Measurements from ENCODE around the gene CCR5AS.
"Not testable (repeated sequence)": the region's sequence is repeated elsewhere in the genome, so short reads cannot be mapped to it uniquely, and the experiment has no call there.

Gene CCR5AS

GRCh38 chr3:46435081-46435726, 28.3 kb upstream of the CCR5AS start:
- Histone ChIP-seq H4K20me1 (ENCODE audit: insufficient read depth, low read length) (no peaks in the 10 kb centered on the region), H3K4me1 (ENCODE audit: insufficient read depth, low read length) (peaks cover 55% of the 10 kb centered on the region), H3K4me2 (ENCODE audit: insufficient read depth, low read length) (no peak overlapping the region), H2AFZ (ENCODE audit: low read depth, low read length) (no peak overlapping the region), H3K27me3 (ENCODE audit: insufficient read depth, low read length, poor library complexity) (no peaks in the 10 kb centered on the region), H3K9me3 (ENCODE audit: insufficient read depth, low read length, severe bottlenecking) (peaks cover 10% of the 10 kb centered on the region), H3K4me3 (ENCODE audit: low read depth in 1 of 2, low read length in 2 of 2) (no peak overlapping the region), H3K36me3 (ENCODE audit: insufficient read depth, low read length) (no peaks in the 10 kb centered on the region), H3K27ac (ENCODE audit: low read length) (peak overlapping the region; percentile 97), H3K9ac (ENCODE audit: low read depth, low read length) (no peak overlapping the region), H3K79me2 (ENCODE audit: insufficient read depth, low read length) (no peaks in the 10 kb centered on the region)
- no peak for ATAC-seq (ENCODE audit: insufficient read depth, low read depth)
- no peak for DNase-seq
- TF ChIP-seq CTCF (IDR thresholded peaks at IDR 0.05; ENCODE audit: borderline replicate concordance, extremely low read depth, low read length, poor library complexity, severe bottlenecking) = no peak
- no peak for TF ChIP-seq EZH2 (IDR thresholded peaks at IDR 0.05; ENCODE audit: borderline replicate concordance, low read depth, low read length, severe bottlenecking)

DNA sequence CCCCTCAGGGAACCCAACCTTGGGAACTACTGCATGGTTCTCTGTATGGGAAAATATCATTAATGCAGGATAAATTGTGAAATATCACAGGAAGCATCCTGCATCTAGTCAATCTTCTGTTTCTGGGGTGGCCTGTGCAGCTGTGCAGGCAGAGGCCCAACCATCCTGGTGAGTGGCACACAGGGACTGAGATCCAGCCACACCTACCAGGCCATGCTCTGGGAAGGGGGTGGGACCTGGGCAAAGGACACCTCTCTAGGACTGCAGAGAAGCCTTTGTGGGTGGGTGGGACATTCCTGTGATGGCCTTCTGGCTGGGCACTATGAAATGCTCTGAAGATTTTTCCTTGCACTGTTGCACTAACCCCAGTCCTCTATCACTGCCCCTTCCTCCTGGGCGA, 27.0 kb upstream of the CCR5AS start:
- Histone ChIP-seq H3K9me3 (ENCODE audit: insufficient read depth, low read length, severe bottlenecking) (peaks cover 10% of the 10 kb centered on the region), H3K27me3 (ENCODE audit: insufficient read depth, low read length, poor library complexity) (no peaks in the 10 kb centered on the region), H3K79me2 (ENCODE audit: insufficient read depth, low read length) (no peaks in the 10 kb centered on the region), H3K27ac (ENCODE audit: low read length) (peak overlapping the region; percentile 97), H3K36me3 (ENCODE audit: insufficient read depth, low read length) (no peaks in the 10 kb centered on the region), H3K9ac (ENCODE audit: low read depth, low read length) (peak overlapping the region; percentile 41; the same call in 1 of the 2 replicates), H3K4me3 (ENCODE audit: low read depth in 1 of 2, low read length in 2 of 2) (no peak overlapping the region; a peak in 1 of 4 replicates), H3K4me2 (ENCODE audit: insufficient read depth, low read length) (peak overlapping the region; percentile 39), H4K20me1 (ENCODE audit: insufficient read depth, low read length) (no peaks in the 10 kb centered on the region), H3K4me1 (ENCODE audit: insufficient read depth, low read length) (peaks cover 42% of the 10 kb centered on the region), H2AFZ (ENCODE audit: low read depth, low read length) (no peak overlapping the region)
- ATAC-seq (ENCODE audit: insufficient read depth, low read depth) (peak; percentile 73), DNase-seq (peak; percentile 61)
- TF ChIP-seq CTCF (IDR thresholded peaks at IDR 0.05; ENCODE audit: borderline replicate concordance, extremely low read depth, low read length, poor library complexity, severe bottlenecking) = no peak
- no peak for TF ChIP-seq EZH2 (IDR thresholded peaks at IDR 0.05; ENCODE audit: borderline replicate concordance, low read depth, low read length, severe bottlenecking)

GRCh38 chr3:46433118-46433517, 26.3 kb upstream of the CCR5AS start:
- H3K9me3 ChIP-seq (ENCODE audit: insufficient read depth, low read length, severe bottlenecking) = peaks cover 10% of the 10 kb centered on the region
- H3K27me3 ChIP-seq (ENCODE audit: insufficient read depth, low read length, poor library complexity); H2AFZ ChIP-seq (ENCODE audit: low read depth, low read length); H4K20me1 ChIP-seq (ENCODE audit: insufficient read depth, low read length); H3K36me3 ChIP-seq (ENCODE audit: insufficient read depth, low read length); H3K4me3 ChIP-seq (ENCODE audit: low read depth in 1 of 2, low read length in 2 of 2); H3K79me2 ChIP-seq (ENCODE audit: insufficient read depth, low read length): not testable (repeated sequence)
- H3K27ac ChIP-seq (ENCODE audit: low read length) = peak overlapping the region; percentile 97
- peak overlapping the region; percentile 41 for H3K9ac ChIP-seq (ENCODE audit: low read depth, low read length)
- DNase-seq = peak; percentile 84
- peak; percentile 84 for ATAC-seq (ENCODE audit: insufficient read depth, low read depth)
- peaks cover 38% of the 10 kb centered on the region for H3K4me1 ChIP-seq (ENCODE audit: insufficient read depth, low read length)
- peak overlapping the region; percentile 39; the same call in 1 of the 2 replicates for H3K4me2 ChIP-seq (ENCODE audit: insufficient read depth, low read length)

- H3K27me3 ChIP-seq (ENCODE audit: insufficient read depth, low read length, poor library complexity); H3K36me3 ChIP-seq (ENCODE audit: insufficient read depth, low read length); H2AFZ ChIP-seq (ENCODE audit: low read depth, low read length); DNase-seq; H3K9ac ChIP-seq (ENCODE audit: low read depth, low read length); H3K79me2 ChIP-seq (ENCODE audit: insufficient read depth, low read length); H4K20me1 ChIP-seq (ENCODE audit: insufficient read depth, low read length); H3K4me2 ChIP-seq (ENCODE audit: insufficient read depth, low read length); ATAC-seq (ENCODE audit: insufficient read depth, low read depth); H3K4me3 ChIP-seq (ENCODE audit: low read depth in 1 of 2, low read length in 2 of 2): not testable (repeated sequence)
- peaks cover 10% of the 10 kb centered on the region for H3K9me3 ChIP-seq (ENCODE audit: insufficient read depth, low read length, severe bottlenecking)
- peaks cover 48% of the 10 kb centered on the region for H3K4me1 ChIP-seq (ENCODE audit: insufficient read depth, low read length)
- peak overlapping the region; percentile 28; the same call in 1 of the 2 replicates for H3K27ac ChIP-seq (ENCODE audit: low read length)
These were observed 25.0 kb upstream of the CCR5AS start for GRCh38 chr3:46431905-46432304.

GRCh38 chr3:46430879-46431278, 24.0 kb upstream of the CCR5AS start:
- DNase-seq; H3K4me3 ChIP-seq (ENCODE audit: low read depth in 1 of 2, low read length in 2 of 2); H4K20me1 ChIP-seq (ENCODE audit: insufficient read depth, low read length); H3K9ac ChIP-seq (ENCODE audit: low read depth, low read length); H3K27me3 ChIP-seq (ENCODE audit: insufficient read depth, low read length, poor library complexity); H2AFZ ChIP-seq (ENCODE audit: low read depth, low read length); H3K36me3 ChIP-seq (ENCODE audit: insufficient read depth, low read length); H3K4me2 ChIP-seq (ENCODE audit: insufficient read depth, low read length); ATAC-seq (ENCODE audit: insufficient read depth, low read depth); H3K79me2 ChIP-seq (ENCODE audit: insufficient read depth, low read length): not testable (repeated sequence)
- Histone ChIP-seq H3K27ac (ENCODE audit: low read length) (0 out of 2 replicates have a peak overlapping the region, but pooled peaks have one; percentile 22), H3K9me3 (ENCODE audit: insufficient read depth, low read length, severe bottlenecking) (peaks cover 10% of the 10 kb centered on the region), H3K4me1 (ENCODE audit: insufficient read depth, low read length) (peaks cover 58% of the 10 kb centered on the region)
